Bone marrow (tissue), 2 donors: Measurements from ENCODE around the gene SRRD.

Experiments used
- DNase-seq, 2 donors: peaks; one replicate each; lab custom pipeline; 2025; lab: John Stamatoyannopoulos, UW

SRRD gene

DNA sequence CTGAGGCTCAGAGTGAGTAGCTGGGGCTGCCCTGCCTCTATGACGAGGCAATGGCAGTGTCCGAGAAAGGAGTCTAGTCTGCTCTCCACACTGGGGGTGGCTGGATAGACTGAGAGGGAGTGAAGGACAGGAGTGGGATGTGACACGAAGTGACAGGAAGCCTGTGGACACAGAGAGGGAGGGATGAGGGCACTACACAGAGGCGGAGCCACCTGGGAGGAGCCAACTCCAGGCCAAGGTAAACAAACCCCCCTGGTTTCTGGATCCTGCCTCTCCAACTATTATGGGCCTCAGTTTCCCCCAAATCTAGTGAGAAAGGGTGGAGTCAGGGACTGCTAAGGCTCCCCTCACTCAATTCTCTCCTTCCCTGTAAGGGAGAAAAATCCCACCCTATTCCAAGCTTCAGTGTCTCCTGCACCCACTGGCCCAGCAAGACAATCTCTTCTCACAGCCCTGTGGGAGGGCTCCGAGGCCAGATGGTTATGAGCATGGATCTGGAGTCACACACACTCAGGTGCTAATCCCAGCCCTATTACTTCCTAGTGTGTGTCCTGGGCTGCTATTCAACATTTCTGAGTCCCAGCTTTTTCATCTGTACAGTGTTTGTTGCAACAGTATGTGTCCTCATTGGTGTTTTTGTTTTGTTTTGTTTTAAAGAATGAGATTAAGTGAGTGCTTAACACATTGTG is 29.7 kb upstream of the SRRD start:
- DNase-seq = no peak

DNA sequence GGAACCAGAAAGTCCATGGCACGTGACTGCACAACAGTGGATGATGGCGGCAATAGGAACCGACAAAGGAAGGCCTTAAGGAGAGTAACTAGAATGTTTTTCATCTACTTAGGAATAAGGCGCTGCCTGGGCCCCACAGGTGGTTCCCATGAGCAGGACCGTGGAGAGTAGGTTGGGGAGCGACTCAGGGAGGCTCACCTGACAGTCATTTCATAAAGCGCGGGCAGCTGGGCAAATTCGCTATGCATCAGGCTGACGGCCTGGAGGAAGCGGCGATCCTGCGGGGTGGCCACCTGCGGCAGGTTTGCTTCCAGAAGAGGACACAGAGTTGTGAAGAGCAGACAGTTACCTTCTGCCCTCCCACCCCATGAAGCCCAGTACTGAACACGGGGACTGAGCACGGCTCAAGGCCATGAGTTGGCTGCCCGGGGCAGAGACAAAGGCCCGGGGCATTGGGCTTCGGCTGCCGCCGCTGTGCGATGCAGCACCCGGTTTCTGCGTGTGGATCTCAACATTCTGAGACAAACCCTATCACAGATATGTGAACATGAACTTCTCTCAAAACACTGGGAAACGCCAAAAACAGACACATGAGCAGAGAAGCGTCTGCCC is 25.9 kb upstream of the SRRD start:
- no peak for DNase-seq

DNA sequence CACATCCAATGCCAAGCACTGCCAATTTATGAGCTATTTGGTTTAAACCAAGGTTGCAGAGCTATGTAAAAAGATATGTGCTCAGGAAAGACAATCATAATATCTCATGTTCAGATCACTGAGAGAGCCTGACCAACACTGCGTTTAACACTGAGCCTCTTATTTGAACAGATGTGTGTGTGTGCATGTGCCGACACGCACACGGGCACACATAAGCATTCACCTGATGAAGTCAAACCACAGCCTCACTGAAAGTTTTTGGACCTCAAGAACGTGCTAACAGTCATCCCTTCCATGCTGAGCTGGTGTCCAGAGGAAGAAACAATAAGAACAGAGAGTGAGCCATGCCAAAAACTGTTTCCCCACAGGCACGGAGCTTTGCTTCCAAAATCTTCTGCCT is 23.5 kb upstream of the SRRD start:
- DNase-seq = no peak

DNA sequence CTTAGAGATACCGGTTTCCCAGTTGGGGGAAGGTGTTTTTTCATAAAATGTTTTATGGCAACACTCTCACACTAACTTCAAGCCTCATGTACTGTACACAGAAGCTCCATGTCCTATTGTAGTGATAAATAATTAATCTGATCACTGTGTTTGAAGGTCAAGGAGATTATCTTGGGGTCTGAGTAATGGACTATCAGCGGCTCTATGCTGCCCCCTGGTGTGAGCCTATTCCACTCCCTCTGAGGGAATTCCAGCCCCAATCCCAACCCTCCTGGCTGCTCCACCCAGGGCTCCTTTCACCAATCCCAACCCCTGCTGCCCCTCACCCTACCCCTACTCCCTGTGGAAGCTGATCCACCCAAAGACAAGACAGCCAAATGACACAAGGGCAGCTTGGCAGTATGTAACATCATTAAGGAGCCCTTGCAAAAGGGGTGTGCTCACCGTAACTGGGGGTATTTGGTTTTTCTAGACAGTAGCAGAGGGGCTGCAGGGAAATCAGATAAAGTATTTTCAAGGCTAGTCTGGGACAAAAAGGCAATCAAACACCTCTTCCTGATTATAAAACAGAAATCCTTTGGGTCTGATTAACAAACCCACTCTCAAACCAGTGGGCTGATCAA is 22.4 kb upstream of the SRRD start:
- DNase-seq = peak in 1 of 2 donors; percentile 9

DNA sequence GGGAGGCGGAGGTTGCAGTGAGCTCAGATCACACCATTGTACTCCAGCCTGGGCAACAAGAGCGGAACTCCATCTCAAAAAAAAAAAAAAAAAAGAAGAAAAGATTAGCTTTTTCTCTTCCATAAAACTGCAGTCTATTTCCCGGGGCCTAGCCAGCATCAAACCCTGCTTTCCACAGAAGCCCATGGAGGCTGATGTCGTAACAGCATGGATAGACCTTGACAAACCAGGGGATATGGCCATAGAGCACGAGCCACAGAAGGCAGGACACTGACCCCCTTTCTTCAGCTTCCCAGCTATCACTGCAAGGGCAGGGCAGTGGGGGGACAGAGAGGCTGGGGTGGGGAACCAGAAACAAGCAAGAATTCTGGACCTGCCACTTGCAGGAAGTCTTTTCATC is 21.6 kb upstream of the SRRD start:
- no peak for DNase-seq

DNA sequence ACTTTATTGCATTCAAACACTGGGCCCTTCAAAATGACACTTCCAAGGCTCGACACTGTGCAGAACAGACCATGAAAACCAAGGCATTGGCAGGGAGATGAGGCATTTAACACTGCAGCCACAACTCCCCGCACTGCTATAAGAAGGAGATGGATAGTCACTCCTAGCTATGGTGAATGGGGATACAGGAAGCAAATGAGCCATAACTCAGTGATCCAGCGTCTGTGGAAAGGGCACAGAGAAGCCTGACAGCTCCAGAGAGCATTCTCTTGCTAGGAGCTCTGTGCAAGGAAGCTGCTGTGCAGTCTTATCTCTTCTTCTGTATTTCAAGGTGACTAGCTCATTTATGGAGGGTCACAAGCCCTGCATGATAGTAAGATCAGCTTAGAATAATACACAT is 21.0 kb upstream of the SRRD start:
- no peak for DNase-seq

DNA sequence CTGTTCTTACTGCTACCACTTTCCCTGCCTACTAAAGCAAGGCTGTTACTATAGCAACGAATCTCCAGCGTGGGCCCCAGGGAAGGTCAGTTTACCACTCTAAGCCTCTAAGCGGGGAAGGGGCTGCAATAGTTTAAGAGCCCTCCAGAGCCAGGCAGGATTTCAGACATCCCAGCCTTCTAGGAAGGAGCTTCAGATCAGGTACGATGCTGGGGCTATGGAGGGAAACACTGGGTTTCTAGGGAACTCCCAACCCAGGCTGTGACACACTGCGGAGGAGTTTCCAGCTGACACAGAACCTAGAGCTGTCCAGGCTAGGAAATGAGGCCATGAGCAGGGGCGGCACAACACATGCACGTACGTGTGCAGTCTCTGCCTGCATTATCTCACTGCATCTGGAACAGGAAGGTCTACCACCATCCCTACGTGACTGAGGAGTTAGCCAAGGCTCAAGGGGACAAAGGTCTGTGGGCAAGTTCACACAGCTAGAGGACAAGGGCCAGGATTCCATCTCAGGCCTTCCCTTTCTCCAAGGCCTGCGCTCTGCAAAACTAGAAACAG is 20.5 kb upstream of the SRRD start:
- DNase-seq = no peak

DNA sequence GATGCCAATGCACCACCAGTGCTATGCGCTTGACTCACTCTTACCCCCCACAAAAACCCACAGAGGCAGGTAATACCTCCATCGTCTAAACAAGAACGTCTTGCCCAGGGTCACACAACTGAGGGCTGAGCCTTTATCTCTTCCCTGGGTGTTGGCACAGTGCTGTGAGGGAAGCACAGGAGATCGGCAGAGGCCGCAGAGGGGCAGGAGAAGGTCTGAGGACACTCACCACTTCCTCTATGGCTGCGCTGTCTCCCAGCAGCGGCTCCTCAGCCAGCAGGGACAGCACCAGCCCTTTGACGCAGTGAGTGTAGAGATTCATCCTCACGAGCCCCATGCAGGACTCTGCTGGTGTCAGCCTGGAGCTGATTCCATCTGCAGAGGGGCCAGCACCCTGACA is 20.0 kb upstream of the SRRD start:
- DNase-seq = no peak

DNA sequence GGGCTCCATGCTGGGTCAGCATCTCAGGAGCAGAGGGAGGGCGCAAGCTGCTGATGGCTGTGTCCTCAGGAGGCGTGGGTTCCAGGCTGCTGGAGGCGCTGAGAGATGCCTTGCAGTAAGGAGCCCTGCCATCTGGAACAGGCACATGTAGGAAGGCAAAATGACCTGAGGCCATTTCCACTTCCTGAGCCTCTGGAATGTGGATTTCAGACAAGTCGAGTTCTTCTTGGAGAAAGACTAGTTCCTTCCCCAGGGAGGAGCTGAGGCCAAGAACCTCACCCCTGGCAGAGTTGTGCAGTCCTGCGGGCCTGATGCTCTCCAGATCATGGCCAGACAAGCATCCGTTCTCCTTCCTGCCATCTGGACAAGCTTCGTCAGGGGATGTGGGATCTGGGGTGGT is 19.4 kb upstream of the SRRD start:
- no peak for DNase-seq

DNA sequence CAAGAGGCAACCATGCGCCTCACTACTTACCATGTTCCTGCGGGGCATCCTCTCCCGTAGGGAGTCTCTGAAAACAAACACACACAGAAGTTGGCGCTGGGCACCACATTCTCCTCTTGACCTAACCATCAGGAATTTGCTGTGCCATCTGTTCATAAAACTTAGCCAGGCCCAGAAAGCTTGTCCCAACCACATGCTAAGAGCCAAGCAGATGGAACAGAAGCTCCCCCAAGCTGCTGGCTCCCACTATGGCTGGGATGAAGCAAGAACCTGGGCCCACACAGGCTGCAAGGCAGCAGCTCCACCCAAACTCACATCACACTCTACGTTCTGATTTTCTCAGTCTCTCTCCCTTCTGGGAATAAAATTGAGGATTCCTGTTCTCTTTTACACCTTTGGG is 17.5 kb upstream of the SRRD start:
- DNase-seq = no peak

DNA sequence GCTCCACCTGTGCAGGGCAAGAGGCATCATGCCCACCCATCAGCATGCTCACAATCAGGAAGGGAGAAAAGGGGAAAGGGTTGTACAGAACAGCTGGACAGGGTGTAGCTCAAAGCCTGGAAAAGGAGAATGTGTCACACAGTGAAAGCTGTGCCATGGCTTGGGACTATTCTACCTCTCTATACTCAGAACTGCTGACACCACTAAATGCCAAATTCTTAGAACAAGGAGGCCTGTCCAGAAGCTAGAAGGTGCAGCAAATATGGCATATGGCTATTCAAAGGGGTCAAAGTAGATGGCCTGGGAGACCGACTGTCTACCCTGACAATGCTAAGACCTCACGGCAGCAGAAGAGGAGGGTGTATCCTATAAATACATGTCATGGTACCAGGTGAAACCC is 12.9 kb upstream of the SRRD start:
- no peak for DNase-seq

DNA sequence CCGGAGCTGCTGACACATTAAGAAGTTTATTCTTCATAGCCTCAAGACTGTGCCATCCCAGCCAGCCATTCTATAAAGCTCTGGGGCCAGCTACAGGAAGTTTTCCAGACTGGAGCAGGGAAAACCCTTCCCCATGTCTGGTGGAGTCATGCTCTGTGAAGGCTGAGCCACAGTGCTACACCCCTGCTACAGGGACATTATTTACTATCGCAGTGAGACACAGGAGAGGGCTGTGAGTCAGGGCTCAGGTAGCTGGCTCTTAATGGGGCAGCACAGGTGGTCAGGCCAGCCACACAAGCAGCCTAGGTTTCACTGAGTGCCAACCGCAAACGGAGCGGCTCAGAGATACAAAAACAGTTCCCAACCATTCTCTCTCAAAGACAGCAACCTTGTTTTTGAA is 12.2 kb upstream of the SRRD start:
- DNase-seq = no peak

DNA sequence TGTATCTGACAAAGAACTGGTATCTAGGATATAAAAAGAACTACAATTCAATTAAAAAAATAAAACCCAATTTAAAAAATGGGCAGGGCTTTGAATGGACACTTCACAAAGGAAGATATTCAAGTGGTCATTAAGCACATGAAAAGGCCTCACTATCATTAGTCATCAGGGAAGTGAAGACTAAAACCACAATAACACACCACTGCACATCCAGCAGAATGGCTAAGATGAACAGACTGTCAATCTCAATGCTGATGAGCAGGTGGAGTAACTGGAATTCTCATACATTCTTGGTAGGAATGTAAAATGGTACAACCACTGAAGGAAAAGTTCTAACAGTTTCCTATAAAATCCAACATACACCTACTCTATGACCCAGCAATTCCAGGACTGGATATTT is 9.0 kb upstream of the SRRD start:
- DNase-seq = no peak

DNA sequence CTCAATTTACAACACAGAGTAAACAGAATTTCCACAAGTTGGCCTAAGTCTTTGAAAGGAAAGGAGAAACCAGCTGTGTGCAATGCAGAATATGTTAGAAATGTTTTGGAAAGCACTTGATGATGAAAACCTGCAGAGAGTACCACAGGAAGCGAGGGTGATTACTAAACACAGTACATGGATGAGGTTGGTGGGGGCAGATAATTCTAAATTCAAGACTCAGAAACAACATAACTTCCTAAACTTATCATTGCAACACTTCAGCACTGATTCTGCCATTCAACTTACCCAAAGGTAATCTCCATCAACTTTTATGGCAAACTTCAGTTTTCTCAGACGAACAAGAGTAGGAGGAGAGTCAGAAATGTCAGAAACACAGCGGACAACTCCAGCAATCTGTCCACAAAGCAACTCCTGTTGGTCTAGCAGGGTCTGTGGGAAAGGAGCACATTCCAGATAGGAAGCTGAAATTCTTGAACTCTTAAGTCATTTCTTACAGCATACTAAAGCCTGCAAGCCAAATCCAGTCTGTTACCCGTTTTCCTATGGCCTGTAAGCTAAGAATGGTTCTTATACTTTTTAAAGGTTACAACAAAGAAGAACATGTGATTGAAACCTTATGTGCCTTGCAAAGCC is 6.9 kb upstream of the SRRD start:
- DNase-seq = no peak

DNA sequence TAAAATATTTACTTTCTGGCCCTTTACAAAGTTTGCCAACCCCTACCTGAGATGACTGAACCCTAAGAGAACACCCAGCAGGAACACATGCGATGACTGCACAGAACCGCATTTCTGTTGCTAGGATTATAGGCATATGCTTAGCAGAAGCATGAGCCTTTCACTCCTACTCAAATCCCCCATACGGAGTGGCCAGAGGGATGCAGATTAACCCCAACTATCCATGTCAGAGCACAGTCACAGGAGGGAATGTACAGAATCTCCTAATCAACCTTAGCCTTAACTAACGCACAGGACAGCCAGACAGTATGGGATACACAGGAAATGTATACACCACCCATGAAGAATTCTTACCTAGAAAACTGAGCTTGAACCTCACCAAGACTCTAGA is 6.3 kb upstream of the SRRD start:
- DNase-seq = no peak

DNA sequence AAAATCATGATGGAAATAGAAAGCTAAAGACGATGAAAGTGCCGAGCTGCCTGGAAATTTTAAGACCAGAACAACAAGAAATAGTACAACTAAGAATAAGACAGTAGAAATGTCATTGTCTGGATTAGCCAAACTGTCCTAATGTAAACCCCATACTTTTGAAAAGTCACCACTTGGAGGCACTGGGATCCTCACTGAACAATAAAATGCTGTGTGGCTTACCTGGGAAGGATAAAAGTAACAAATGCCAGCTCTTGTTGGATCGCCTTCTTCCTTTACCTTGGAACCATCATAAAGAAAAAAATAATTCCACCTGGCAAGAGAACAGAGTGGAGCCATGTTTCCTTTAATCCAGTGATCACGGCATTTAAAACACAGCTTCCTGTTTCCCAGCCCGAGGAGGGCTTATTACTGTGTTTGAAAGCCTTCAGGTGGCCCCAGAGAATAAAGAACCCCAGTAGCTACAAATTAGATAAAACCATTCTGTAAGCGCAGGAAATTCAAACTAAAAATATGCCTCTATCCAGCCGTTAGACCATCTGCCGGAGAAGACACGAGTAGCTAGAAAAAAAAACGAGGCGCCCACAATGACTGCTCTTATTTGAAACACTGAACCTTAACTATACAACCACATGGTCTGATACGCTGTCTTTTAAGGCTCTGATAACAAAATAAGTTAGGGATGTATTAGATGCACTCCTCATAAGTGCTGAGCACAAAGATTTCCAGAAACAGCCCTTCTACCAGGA is 4.5 kb upstream of the SRRD start:
- peak in 1 of 2 donors; percentile 12 for DNase-seq

DNA sequence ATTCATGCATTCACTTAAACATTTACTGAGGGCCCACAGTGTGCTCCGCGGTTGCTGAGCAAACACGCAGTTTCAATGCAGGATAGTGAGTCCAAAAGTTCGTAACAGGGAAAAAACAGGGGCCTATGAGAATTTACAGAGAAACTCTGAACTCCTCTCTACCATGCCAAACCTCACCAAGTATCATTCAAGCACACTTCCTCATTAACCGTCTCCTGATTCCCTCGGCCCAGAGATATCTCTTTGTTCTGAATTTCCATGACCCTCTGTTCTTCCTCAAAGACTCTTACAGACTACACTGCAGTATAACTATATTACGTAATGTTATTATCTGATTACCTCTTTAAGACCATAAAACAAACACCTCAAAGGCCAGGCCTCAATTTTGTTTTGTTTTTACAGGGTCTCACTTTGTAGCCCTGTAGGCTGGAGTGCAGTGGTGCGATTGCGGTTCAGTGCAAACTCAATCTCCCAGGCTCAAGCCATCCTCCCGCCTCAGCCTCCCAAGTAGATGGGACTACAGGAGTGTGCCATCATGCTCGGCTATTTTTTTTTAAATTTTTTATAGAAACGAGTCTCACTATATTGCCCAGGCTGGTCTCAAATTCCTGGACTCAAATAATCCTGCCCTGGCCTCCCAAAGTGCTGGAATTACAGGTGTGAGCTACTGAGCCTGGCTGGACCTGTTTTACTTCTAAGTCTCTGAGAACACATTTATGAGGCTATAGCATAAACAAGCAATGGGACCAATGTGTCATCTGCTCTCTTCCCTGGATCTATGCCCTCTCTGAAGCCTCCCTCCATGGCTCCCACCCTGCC is 3.7 kb upstream of the SRRD start:
- DNase-seq = peak in 1 of 2 donors; percentile 43

DNA sequence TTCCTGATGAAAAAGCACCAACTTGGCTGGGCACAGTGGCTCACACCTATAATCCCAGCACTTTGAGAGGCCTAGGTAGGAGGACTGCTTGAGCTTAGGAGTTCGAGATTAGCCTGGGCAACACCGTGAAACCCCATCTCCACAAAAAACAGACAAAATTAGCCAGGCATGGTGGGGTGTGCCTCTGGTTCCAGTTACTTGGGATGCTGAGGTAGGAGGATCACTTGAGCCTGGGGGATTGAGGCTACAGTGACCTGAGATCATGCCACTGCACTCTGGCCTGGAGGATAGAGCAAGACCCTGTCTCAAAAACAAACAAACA is 3.1 kb upstream of the SRRD start:
- no peak for DNase-seq

DNA sequence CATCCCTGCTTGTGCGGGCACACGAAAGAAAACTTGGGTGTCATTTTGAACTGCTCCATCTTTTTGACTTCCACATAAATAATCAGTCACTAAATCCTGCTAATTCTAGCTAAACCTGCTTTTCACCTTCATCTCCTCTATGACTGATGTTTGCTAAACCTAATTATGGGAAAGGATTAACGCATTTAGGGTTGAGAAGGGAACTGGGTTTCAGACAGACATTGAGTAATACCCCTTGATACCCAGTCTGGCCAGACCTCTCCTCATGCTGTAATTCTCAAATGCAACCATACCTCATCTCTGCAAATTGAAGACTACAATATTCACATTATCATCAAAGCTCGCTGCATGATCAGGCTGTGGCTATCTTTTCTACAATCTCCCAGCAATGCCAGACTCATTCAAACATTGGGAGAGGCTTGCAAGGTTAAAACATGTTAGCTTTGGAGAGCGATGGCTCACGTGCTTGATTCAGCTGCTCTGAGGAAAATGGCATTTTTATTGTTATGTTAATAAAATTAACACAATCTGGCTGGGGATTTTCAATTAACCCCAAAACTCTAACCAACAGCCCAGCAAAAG is 2.5 kb upstream of the SRRD start:
- DNase-seq = no peak

DNA sequence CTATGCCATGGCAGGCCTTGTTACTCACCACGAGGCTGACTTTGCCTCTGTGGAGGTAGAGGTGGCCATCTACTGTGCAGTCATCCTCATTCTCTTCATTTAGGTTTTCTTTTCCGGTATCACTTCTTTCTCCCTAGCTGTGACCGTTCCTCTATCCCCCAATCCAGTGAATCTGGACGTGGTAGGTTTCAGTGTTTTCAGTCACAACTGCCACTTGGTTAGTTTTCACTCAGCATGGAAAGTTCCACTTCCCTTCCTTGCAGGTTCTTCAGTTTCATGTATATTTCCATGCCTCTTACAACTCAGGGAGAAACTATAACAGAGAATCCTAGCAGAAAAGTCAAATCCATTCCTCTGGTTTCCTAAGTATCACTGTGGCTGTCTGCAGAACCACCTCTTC is 2.0 kb upstream of the SRRD start:
- DNase-seq = no peak

DNA sequence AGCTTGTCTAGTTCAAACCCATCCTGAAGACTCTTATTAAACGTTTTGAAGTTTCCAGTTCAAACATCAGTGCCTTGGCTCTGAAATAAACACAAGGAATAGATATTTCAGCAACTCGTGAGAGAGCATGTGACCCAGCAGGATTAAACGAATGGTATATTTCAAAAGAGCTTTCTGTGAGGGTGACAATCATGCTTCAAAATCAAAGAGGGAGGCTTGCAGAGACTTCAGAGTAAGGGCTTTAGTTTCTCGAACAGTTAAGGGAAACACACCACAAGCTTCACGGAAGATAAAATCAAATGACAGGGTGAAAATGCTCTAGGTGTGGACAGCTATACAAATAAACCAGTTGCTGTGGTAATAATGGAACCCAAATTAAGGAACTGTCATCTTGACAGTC is 1.5 kb upstream of the SRRD start:
- DNase-seq = no peak
